ENCODE results near the gene BABAM2.

BABAM2 gene

GRCh38 chr2:28148000-28148399 lies 257.5 kb downstream of the BABAM2 start:
- DNase-seq (ENCODE audit: extremely low spot score), result no peak
- TF ChIP-seq, protein P1, sequence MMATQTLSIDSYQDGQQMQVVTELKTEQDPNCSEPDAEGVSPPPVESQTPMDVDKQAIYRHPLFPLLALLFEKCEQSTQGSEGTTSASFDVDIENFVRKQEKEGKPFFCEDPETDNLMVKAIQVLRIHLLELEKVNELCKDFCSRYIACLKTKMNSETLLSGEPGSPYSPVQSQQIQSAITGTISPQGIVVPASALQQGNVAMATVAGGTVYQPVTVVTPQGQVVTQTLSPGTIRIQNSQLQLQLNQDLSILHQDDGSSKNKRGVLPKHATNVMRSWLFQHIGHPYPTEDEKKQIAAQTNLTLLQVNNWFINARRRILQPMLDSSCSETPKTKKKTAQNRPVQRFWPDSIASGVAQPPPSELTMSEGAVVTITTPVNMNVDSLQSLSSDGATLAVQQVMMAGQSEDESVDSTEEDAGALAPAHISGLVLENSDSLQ (IDR thresholded peaks at IDR 0.05), result no peak
- no peak for TF ChIP-seq HDGF (IDR thresholded peaks at IDR 0.05; ENCODE audit: borderline replicate concordance)
- TF ChIP-seq TARDBP (IDR thresholded peaks at IDR 0.05), result no peak
- no peak for TF ChIP-seq ARNT (IDR thresholded peaks at IDR 0.05)
- TF ChIP-seq ZNF384 (IDR thresholded peaks at IDR 0.05), result no peak
- no peak for TF ChIP-seq CTBP1 (IDR thresholded peaks at IDR 0.05; ENCODE audit: borderline replicate concordance)
- TF ChIP-seq FOXK2 (IDR thresholded peaks at IDR 0.05), result no peak
- TF ChIP-seq BHLHE40 (IDR thresholded peaks at IDR 0.05; ENCODE audit: borderline replicate concordance), result no peak
- no peak for TF ChIP-seq SP1 (IDR thresholded peaks at IDR 0.05)
- POLR2A ChIA-PET, result no interaction called here
- CTCF ChIA-PET, result no interaction called here

DNA sequence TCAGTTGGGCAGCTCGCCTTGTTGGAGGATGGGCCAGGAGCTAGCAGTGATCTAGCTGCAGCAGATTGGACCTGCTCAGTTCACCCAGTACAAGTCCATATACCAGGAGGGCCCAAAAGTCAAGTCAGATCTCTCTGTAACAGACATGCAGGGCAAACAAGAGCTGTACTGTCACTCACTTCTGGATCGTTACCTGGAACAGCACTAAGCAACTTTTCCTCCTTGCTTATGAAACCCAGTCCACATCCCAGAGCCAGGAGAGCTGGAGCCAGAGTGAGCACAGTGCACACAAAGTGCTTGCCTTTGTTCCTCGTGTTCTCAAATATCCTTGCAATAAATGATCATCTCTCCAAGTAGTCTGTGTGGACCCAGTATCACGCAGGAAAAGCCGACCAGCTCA lies 258.0 kb downstream of the BABAM2 start:
- ChIA-PET POLR2A (no interaction called here), CTCF (no interaction called here)
- TF ChIP-seq FOXM1 (IDR thresholded peaks at IDR 0.05; ENCODE audit: borderline replicate concordance) (no peak), CTBP1 (IDR thresholded peaks at IDR 0.05; ENCODE audit: borderline replicate concordance) (no peak), BHLHE40 (IDR thresholded peaks at IDR 0.05; ENCODE audit: borderline replicate concordance) (no peak), FOXK2 (IDR thresholded peaks at IDR 0.05) (no peak), HDGF (IDR thresholded peaks at IDR 0.05; ENCODE audit: borderline replicate concordance) (no peak), TARDBP (IDR thresholded peaks at IDR 0.05) (no peak), ARNT (IDR thresholded peaks at IDR 0.05) (no peak), ELF4 (IDR thresholded peaks at IDR 0.05) (no peak), NFRKB (IDR thresholded peaks at IDR 0.05) (no peak)
- no peak for DNase-seq (ENCODE audit: extremely low spot score)

GRCh38 chr2:28150236-28150915 lies 259.8 kb downstream of the BABAM2 start:
- CTCF ChIA-PET, result no interaction called here
- TF ChIP-seq, protein P1 (IDR thresholded peaks at IDR 0.05), result no peak
- TF ChIP-seq L3MBTL2 (conservative IDR thresholded peaks at IDR 0.05) (no peak), LEF1 (IDR thresholded peaks at IDR 0.05; ENCODE audit: borderline replicate concordance) (no peak), TARDBP (IDR thresholded peaks at IDR 0.05) (no peak), CTBP1 (IDR thresholded peaks at IDR 0.05; ENCODE audit: borderline replicate concordance) (no peak)
- POLR2A ChIA-PET, result no interaction called here
- no peak for DNase-seq (ENCODE audit: extremely low spot score)

- TF ChIP-seq SUZ12 (IDR thresholded peaks at IDR 0.05) (no peak), ARNT (IDR thresholded peaks at IDR 0.05) (no peak), ELF4 (IDR thresholded peaks at IDR 0.05) (no peak), CTBP1 (IDR thresholded peaks at IDR 0.05; ENCODE audit: borderline replicate concordance) (no peak)
- POLR2A ChIA-PET, result no interaction called here
Measured at GRCh38 chr2:28150994-28151393, 260.5 kb downstream of the BABAM2 start.

DNA sequence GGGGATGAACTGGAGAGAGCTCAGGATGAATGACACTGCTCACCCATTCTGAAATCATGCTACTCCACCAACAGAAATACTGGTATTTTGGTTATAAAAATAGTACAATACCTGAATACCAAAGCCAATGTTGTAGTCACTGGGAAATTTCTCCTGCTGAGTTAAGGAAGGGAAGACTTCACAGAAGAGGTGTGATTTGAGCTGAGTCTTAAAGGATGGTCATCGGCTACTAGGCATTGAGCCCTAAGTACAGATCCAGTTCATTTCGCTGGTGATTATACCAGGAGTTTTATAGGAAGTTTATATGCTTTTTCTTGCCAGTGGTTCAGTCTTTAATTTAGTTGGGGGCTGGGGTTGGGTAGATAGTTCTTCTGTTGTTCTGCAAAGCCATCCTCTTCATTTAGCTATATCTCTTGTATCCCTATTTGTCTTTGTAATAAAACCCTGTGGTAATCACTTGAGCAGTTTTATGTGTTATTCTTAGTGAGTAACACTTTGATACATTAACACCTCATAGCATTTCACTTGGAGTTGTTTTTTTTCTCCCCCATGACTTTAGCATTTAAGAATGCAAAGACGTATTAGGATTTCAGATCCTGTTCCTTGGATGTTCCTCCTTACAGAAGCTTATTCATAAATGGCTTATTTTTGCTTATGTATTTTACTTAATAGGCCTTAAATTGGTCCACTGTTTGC lies 262.2 kb downstream of the BABAM2 start:
- ChIA-PET CTCF (no interaction called here), POLR2A (no interaction called here)
- TF ChIP-seq SP1 (IDR thresholded peaks at IDR 0.05), result no peak
- no peak for TF ChIP-seq L3MBTL2 (conservative IDR thresholded peaks at IDR 0.05)
- TF ChIP-seq FOXA1 (IDR thresholded peaks at IDR 0.05), result no peak
- no peak for TF ChIP-seq FOXK2 (IDR thresholded peaks at IDR 0.05)
- no peak for TF ChIP-seq ARNT (IDR thresholded peaks at IDR 0.05)
- no peak for TF ChIP-seq ZNF384 (IDR thresholded peaks at IDR 0.05)
- DNase-seq (ENCODE audit: extremely low spot score), result no peak

More at GRCh38 chr2:28150994-28151393, 260.5 kb downstream of the BABAM2 start:
- CTCF ChIA-PET, result no interaction called here
- no peak for DNase-seq (ENCODE audit: extremely low spot score)

- ChIA-PET CTCF (no interaction called here), POLR2A (no interaction called here)
- no peak for TF ChIP-seq FOXM1 (IDR thresholded peaks at IDR 0.05; ENCODE audit: borderline replicate concordance)
- no peak for TF ChIP-seq ARNT (IDR thresholded peaks at IDR 0.05)
- TF ChIP-seq FOXA1 (IDR thresholded peaks at IDR 0.05), result no peak
- TF ChIP-seq L3MBTL2 (conservative IDR thresholded peaks at IDR 0.05), result no peak
- TF ChIP-seq LEF1 (IDR thresholded peaks at IDR 0.05; ENCODE audit: borderline replicate concordance), result no peak
- no peak for TF ChIP-seq ZNF384 (IDR thresholded peaks at IDR 0.05)
- TF ChIP-seq HDGF (IDR thresholded peaks at IDR 0.05; ENCODE audit: borderline replicate concordance), result no peak
- TF ChIP-seq SP1 (IDR thresholded peaks at IDR 0.05), result no peak
- TF ChIP-seq TARDBP (IDR thresholded peaks at IDR 0.05), result no peak
- TF ChIP-seq ELF4 (IDR thresholded peaks at IDR 0.05), result no peak
- no peak for TF ChIP-seq NFRKB (IDR thresholded peaks at IDR 0.05)
- DNase-seq (ENCODE audit: extremely low spot score), result no peak
Measured at GRCh38 chr2:28153851-28154250, 263.3 kb downstream of the BABAM2 start.

GRCh38 chr2:28155086-28155485 lies 264.6 kb downstream of the BABAM2 start:
- no peak for DNase-seq (ENCODE audit: extremely low spot score)
- CTCF ChIA-PET, result no interaction called here

More at GRCh38 chr2:28155086-28155485, 264.6 kb downstream of the BABAM2 start:
- TF ChIP-seq ZNF384 (IDR thresholded peaks at IDR 0.05), result no peak
- TF ChIP-seq CTBP1 (IDR thresholded peaks at IDR 0.05; ENCODE audit: borderline replicate concordance), result no peak
- TF ChIP-seq FOXK2 (IDR thresholded peaks at IDR 0.05), result no peak
- no peak for TF ChIP-seq LEF1 (IDR thresholded peaks at IDR 0.05; ENCODE audit: borderline replicate concordance)
- no peak for TF ChIP-seq SUZ12 (IDR thresholded peaks at IDR 0.05)
- TF ChIP-seq ELF4 (IDR thresholded peaks at IDR 0.05), result no peak
- no peak for TF ChIP-seq TARDBP (IDR thresholded peaks at IDR 0.05)
- TF ChIP-seq L3MBTL2 (conservative IDR thresholded peaks at IDR 0.05), result no peak
- no peak for TF ChIP-seq SP1 (IDR thresholded peaks at IDR 0.05)
- TF ChIP-seq FOXA1 (IDR thresholded peaks at IDR 0.05), result no peak
- TF ChIP-seq FOXM1 (IDR thresholded peaks at IDR 0.05; ENCODE audit: borderline replicate concordance), result no peak
- no peak for TF ChIP-seq ARNT (IDR thresholded peaks at IDR 0.05)
- no peak for TF ChIP-seq HDGF (IDR thresholded peaks at IDR 0.05; ENCODE audit: borderline replicate concordance)
- TF ChIP-seq, protein P1 (IDR thresholded peaks at IDR 0.05), result no peak
- TF ChIP-seq NFRKB (IDR thresholded peaks at IDR 0.05), result no peak
- no peak for TF ChIP-seq BHLHE40 (IDR thresholded peaks at IDR 0.05; ENCODE audit: borderline replicate concordance)
- POLR2A ChIA-PET, result no interaction called here

All from HEK293T (cell line).